RPMI8226 (cell line): ENCODE results near the gene TBL1X.
A peak's percentile ranks its signal among the peaks of the same experiment; 100 is the strongest.
"Not testable (repeated sequence)": the region's sequence is repeated elsewhere in the genome, so short reads cannot be mapped to it uniquely, and the experiment has no call there.

ENCODE experiments used
- DNase-seq: peaks from one replicate; pipeline ENCODE4 v3.0.0-alpha.2; 2015

The TBL1X gene

DNA sequence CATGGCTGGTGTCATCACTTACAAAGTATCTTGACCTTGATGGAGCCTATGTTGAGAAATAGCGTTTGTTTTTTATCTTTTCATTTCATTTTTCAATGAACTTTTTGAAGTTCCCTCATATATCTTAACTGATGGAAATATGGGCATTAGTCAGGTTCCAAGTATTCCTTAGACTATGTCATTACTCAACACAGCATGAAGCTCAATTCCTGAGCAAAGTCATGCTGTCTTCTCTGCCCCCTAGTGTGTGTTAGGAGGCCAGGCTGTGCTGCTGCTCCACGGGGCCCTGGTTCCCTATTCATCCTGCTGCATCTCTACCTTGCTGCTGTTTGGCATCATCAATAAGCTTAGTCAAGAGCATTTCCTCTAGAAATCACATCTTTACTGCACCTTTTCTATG, 259.9 kb downstream of the TBL1X start:
- DNase-seq, result no peak

DNA sequence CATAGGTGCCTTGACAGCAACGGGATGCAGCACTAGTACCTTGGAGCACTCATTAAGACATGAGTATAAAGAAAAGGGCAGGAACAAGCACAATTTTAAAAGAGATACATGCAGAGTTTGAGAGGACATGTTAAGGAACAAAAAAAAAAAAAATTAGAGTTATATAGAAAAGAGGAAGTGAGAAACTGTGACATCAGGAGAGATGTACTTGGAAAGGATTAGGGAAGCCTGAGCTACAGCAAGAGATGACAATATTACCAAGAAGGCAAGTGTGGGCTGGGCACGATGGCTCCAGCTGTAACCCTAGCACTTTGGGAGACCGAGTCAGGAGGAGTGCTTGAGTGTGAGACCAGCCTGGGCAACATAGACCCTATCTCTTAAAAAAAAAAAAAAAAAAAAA, 263.4 kb downstream of the TBL1X start:
- DNase-seq, result peak; percentile 42

DNA sequence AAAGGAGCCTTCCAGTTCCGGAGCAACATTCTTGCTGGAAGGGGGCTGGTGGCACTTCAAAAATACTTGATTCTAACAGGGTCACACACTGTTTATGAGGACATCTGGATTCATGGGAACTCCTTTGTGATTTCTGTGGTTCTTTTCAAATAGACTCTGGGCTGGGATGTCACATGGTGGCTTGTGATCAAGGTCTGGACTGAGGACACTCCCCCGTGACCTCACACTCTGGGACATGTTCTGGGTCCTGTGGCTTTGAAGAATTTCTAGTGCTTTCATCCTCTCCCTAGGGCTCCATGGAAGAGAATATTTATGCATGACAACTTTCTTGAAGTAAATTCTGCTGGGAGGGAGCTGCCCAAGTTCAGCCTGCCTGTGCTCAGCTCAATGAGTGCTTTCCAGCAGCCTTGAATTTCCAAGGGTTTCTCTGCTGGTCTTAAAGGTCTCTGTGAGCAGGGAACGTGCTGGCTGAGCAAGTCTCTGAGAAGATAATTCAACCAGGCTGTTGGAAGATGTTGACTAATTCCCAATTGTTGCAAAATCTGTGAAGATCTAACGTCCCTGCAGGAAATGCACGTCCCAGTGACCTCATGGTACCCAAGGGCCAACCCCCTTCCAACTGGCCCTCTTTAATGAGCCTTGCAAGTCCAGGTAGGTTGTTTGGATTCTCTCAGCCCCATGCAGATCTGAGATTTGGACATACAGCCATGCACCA, 264.5 kb downstream of the TBL1X start:
- DNase-seq, result no peak

DNA sequence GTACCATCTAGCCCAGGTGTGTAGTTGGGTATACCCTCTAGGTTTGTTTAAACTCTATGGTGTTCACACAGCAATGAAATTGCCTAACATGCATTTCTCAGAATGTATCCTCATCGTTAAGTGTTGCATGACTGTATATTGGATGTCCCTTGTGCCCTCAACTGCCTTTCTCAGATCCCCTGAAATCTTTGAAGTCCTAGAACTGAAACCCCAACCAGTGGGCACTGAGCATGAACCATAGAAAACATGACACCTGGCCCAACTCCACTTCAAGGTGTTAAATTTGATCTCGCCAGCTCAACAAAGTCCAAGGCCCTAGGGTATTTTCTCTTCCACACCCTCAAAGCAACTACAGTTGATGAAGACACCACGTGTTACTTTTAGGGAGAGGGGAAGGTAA, 265.2 kb downstream of the TBL1X start:
- DNase-seq, result no peak

DNA sequence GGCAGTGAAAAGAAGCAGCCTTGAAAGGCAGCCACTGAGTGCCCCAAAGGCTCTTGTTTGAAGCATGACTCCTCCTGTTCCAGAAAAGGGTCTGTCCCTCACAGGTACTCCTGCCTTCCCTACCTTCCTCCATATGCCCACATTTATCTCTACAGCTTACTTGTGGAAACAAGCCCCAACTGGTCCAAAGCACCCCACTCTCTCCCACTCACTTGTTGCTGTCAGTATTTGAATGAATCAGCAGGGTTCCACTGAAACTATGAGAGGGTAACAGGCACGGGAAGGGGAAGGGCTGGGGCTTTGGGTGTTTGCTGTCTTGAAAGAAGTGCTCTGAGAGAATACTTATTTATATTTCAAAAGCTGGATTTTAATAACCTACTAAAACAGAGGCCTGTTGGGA, 265.9 kb downstream of the TBL1X start:
- no peak for DNase-seq

DNA sequence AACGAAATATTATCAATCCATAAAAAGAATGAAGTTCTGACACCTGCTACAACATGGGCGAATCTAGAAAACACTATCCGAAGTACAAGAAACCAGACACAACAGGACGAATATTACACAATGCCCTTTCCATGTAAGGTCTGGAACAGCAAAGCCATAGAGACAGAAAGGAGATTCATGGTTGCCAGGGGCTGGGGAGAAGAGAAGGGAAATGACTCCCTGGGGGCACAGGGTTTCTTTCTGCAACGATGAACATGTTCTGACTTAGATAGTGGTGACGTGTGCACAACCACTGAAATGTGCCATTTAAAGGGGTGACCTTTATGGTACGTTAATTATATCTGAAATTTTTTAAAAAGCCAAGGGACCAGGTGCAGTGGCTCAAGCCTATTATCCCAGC, 272.5 kb downstream of the TBL1X start:
- DNase-seq, result no peak

DNA sequence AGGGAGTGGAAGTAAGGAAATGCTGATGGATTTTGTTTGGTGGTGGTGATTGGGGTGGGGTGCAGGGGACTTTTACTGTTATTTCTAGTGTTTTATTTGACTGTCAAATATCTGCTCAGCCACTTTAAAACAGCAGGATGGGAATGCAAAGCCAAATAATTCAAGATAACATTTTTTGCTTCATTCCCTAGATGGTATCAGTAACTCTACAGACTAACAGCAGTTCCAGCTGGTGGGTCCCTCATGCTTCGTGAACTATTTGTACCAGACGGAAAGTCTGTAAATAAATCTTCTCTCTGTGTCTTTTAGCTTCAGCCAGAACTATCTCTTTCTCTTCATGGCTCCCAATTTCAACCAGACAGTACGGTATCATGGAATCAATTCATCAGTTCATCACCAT, 273.3 kb downstream of the TBL1X start:
- DNase-seq, result no peak

DNA sequence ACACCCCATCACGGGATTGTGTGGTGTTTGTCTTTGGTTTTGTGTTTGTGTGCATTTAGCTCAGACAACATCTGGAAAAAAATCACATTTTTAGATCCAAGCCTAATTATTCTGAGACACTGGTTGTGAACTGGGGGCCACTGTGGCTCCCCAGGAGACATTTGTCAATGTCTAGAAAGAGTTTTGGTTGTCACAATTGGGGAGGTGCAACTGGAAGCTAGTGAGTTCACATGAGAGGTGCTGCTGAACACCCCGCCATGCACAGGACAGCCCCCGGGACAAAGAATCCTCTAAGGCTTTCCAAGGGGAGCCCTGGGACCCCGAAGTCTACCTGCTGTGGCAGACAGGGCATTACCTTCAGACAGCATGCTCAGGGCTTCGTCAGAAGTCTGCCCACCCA, 274.3 kb downstream of the TBL1X start:
- no peak for DNase-seq

DNA sequence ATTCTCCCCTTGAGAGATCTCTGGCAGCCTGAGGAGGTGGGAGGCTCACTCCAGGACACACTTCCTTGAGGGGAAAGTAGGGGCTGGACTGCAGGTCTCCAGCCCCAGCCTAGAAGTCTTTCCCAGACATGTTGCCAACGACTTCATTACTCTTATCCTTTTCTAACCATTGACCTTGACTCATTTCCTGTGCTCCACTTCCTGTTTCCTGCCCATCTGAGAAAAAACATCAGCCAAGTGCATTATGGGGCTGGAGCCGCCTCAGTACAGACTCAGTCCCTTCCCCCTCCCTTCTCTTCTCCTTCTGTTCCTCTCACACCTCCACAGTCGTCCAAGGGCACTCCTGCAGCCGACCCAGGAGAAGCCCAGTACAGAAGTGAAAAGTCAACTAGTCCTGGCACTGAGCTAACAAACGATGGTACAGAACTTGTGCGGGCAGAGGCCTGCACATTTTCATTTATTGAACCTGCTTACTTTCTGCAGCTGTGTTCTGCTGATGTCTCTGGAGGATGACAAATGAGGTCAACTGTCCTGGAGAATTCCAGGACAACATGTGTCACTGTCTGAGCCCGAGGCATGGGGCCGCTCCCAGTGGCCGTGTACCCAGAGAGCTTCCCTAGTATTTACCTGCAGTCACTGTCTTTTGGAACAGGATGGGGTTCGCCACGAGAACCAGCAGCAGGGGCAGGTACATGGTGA, 280.7 kb downstream of the TBL1X start:
- no peak for DNase-seq

DNA sequence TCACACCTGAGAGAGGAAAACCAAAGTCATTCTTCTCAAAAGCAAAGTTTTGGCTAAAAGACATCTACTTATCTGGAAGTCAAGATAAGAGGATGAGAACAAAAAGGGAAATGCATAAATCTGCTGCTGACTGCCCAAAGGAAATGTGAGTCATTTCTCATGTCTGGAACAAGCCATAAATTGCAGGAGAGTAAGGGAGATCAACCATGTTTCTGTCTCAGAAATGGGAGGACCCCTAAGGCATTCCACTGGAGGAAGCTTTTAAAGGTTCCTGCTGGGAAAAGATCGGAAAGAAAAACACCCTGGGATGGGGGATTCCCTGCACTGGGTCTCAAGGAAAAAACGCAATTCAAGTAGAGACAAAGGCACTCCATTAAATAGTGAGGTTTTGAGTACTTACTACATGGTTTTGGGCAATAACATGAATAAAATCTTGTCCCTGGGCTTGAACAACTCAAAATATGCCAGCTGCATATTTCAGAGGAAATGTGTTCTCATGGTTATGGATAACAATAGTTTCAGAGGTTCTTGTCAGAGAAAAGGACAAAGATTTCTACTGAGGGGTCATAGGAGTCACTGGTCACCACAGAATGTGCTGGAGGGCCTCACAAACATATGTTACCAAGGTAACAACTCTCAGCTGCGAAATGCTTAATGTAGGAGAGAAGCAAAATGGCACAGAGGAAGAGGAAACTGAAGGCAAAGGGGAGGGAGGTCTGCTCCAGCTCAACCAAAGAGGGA, 281.5 kb downstream of the TBL1X start:
- DNase-seq, result no peak

DNA sequence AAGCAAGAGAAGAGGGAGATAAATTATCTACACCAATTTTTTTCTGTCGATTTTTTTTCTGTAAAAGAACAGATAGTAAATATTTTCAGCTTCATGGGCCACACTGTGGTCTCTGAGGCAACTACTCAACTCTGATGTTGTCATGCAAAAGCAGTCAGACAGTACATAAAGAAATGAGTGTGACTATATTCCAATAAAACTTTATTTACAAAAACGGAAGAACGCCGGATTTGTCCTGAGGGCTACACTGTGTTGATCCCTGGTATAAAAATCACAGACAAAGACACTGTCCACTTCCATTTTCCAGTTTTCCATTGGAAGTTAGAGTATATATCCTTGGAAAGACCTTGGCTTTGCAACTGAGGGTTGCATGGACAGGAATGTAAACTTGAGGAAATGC, 282.8 kb downstream of the TBL1X start:
- no peak for DNase-seq

DNA sequence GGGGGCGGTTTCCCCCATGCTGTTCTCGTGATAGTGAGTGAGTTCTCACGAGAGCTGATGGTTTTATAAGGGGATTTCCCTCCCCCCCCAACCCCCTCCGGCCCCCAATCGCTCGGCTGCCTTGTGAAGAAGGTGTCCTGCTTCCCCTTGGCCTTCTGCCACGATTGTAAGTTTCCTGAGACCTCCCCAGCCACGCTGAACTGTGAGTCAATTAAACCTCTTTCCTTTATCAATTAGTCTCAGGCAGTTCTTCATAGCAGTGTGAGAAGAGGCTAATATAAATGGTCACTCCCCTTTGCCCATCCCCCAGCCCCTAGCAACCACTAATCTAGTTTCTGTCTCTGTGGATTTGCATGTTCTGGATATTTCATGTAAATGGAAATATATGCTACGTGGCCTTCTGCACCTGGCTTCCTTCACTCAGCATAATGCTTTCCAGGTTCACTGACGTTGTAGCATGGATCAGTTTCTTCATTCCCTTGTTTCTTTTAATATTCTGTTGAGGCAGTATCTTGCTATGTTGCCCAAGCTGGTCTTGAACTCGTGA, 284.4 kb downstream of the TBL1X start:
- no peak for DNase-seq

DNA sequence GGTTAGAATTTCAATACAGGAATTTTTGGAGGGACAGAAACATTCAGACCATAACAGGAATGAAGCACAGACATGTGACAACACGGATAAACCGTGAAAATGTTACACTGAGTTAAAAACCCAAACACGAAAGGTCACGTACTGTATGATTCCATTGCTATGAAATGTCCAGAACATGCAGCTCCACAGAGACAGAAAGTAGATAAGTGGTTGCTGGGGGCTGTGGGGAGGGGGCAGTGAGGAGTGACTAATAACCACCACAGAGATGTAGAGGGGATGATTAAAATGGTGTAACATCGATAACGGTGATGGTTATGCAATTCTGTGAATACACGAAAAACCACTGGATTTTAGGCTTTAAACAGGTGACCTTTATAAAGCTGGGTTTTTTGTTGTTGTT, 292.5 kb downstream of the TBL1X start:
- DNase-seq, result no peak

DNA sequence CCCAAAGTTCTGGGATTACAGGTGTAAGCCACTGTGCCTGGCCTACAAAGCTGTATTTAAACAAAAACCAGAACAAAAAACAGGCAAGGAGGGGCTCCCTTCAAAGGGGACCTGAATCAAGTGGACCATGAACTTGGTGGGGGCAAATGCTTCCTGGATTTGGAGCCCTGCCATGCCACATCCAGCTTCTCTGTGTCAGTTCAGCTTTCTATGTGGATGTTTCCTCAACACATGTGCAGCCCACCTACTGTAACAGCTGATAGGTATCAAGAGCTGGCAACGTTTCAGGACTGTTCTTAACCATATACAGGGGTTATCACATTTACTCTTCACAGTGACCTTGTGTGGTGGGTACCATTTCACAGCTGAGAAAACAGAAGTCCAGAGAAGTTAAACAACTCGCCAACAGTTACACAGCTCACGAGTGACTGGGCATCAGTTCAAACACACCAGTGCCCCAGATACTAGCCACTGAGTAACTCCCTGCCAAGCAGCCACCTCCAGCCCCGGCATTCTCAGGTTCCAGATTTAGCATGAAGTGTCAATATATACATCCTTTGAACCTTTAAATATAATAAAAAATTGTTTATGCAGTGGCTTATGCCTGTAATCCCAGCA, 293.3 kb downstream of the TBL1X start:
- DNase-seq, result no peak

DNA sequence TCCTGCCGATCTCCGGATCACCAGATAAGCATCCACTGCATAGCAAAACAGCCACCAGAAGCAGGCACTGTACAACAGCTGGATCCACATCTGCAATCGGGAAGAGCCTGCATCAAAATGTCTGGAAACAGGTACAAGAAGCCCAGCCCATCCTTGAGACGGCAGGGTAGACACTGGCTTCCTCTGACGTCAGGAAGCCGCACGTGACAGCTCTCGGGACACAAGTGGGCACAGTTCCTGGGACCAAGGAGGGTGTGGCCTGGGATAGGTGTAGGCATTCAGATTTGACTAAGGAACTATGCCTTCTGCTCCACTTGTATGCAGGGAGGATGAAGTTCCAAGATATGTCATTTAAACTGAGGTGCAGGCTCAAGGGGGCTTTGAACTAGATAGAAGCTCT, 294.5 kb downstream of the TBL1X start:
- no peak for DNase-seq

DNA sequence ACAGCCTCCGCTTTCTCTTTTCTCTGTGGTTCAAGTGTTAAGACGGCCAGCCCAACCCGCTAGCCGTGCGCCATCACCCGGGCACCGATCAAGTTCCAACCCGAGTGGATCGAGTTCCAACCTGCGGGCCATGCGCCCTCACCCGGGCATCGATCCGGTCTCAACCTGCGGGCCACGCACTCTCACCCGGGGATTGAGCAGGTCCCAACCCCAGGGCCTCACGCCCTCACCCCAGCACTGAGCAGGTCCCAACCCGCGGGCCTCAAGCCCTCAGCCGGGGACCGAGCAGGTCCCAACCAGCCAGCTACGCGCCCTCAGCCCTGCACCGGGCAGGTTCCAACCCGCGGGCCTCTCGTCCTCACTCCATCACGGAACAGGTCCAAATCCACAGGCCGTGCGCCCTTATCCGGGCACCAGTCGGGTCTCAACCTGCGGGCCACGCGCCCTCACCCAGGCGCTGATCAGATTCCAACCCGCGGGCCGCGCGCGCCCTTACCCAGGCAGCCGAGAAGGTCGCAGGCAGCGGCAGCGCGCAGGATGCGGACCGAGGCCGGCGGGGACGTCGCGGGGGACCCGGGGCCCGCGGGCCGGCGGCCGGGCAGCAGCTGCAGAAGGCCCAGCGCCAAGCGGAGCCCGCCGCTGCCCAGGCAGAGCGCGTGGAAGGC, 300.3 kb downstream of the TBL1X start:
- no peak for DNase-seq

DNA sequence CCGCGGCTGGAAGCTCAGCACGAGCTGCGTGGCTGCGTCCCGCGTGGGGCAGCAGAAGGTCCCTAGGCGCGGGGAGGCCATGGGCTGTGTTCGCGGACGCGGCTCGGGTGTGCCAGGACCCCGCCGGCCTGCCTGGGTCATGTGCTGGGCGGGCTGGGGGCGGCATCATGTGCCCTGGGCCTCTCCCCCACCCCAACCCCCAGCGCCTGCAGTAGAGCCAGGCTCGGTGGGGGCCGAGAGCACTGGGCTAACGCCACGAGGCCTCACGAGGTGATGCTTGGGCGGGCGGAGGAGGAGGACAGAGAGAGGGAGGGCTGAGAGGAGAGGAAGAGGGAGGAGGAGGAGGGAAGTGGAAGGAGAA, 300.9 kb downstream of the TBL1X start, which contains the start of gene GPR143:
GPR143 (minus strand) TSS at position 111 of the 361 bp plus-strand sequence; CDS start at position 81, 30 bp downstream.
- no peak for DNase-seq

DNA sequence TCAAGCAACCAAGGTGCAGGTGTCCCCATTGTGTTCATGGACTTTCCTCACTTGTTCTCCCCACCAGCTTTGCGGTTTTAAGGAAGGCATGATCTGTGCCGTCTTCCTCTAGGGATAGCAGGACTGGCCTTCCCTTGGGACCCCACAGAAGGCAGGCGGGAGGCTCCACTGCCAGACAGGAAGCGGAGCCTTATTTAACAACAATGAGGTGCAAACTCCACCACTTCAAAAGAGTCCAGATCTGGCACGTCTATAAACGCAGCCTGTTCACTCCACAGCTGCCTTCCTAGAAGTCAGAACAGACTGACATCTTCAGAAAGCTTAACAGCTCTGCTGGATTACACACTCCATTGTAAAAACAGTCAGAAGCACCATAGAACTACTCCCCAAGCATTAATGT, 302.5 kb downstream of the TBL1X start:
- DNase-seq, result no peak

DNA sequence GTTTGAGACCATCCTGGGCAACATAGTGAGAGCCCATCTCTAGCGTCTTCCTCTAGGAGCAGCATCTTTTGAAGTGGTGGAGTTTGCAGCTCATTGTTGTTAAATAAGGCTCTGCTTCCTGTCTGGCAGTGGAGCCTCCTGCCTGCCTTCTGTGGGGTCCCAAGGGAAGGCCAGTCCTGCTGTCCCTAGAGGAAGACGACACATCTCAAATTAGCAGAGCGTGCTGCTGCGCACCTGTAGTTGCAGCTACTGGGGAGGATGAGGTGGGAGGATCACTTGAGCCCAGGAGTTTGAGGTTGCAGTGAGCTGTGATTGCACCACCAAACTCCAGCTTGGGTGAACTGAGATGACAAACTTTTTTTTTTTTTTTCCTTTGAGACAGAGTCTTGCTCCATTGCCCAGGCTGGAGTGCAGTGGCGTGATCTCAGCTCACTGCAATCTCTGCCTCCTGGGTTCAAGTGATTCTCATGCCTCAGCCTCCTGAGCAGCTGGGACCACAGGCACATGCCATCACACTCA, 303.5 kb downstream of the TBL1X start:
- not testable (repeated sequence) for DNase-seq

DNA sequence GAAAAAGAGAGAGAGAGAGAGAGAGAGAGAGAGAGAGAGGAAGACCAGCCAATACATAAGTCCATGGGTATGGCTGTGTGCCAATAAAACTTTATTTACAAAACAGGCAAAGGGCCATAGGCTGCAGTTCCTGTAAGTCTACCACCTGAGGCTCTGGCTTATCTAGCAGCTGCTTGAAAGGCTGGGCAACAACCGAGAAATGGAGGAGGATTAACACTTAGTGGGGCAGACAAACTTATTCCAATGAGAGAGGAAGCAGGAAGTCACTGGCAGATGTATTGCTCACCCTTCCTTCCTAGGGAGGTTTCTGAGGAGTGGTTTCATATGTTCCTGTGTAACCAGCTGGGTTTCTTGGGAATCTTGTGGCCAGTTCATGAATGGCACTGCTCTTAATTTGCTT, 305.5 kb downstream of the TBL1X start:
- DNase-seq, result no peak

DNA sequence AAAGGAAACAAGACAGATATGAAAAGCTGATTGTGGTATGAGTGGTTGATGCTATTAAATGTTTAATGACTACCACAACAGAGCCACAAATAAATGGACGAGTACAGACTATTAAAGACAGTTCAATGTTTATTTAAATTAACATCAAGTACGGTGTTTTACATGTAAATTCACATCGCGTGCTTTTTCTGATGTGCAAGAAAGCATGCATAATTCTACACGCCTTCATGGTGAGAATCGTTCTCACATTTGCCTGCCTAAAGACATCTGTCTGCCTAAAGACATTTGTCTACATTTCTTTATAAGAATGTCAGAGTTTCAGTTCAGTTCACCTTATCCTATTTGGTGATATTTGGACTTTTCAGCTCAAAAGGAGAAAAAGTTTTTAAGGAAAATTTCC, 308.1 kb downstream of the TBL1X start:
- DNase-seq, result no peak

DNA sequence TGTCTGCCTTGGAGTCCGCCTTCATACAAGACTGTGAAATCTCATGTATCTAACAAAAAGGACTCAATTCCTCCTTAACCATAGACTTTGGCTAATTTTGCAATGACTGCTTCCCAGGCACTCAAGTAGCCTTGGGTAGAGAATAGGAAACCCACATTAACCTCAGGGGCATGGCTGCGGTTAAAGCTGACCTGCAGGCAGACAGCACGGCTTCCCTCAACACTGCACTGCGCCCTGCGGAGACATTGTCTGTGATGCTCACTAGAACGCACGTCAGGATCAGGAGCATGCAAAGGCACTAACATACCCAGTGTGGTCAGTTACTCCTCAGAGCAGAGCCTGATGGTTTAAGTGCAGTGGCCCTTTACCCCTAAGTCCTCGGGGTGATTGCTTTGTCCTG, 311.1 kb downstream of the TBL1X start:
- DNase-seq, result peak; percentile 23

DNA sequence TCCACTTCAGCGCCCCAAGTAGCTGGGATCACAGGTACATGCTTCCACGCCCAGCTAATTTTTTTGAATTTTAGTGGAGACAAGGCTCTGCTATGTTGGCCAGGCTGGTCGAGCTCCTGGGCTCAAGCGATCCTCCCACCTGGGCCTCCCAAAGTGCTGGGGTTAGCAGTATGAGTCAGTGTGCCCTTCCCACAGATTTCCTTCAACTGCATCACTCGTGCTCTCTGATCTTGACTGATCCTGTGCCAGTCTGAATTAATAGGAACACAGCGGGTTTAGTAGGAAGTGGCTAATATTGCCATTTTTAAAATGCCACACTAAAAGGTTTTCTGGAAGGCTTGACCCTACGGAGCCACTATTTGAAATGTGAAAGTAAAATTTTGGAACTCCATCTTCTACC, 317.1 kb downstream of the TBL1X start:
- no peak for DNase-seq
